CD14-positive monocyte (primary cell): ENCODE data around the gene SPAG17. TPM values are rescaled to one million over a fixed set of nuclear protein-coding genes. Genes with fewer than 3 reads are reported as not detected.

Experiments
- DNase-seq, 3 donors: peaks; one replicate each; pipeline ENCODE4 v3.0.0-alpha.2; 2011 to 2022
- H2AFZ ChIP-seq: 2 replicates; pipeline ENCODE4 v1.6.0; 2012; ENCODE audit warnings: mild to moderate bottlenecking, low read depth, low read length, inconsistent platforms; ENCODE audit not compliant: insufficient read depth, poor library complexity, severe bottlenecking
- H3K27ac ChIP-seq, 2 donors: 1 replicate in 1 of 2; 2 replicates in 1 of 2; pipeline ENCODE4 v1.5.1; 2012 to 2013; ENCODE audit warnings: low read length in 2 of 2, control low read depth in 1 of 2, inconsistent platforms in 1 of 2, low read depth in 1 of 2, mild to moderate bottlenecking in 1 of 2
- H3K27me3 ChIP-seq, 2 donors: one replicate each; pipeline versions ENCODE4 v1.6.0 to v1.6.1; 2011 to 2013; ENCODE audit warnings: low read length in 2 of 2; ENCODE audit not compliant: control insufficient read depth in 2 of 2, insufficient read depth in 2 of 2
- H3K36me3 ChIP-seq, 2 donors: replicated peaks in 1 of 2; 1 replicate in 1 of 2; 2 replicates in 1 of 2; pipeline versions ENCODE4 v1.5.1 to v1.6.1; 2012 to 2013; ENCODE audit warnings: low read length in 2 of 2, control low read depth in 1 of 2, inconsistent platforms in 1 of 2, mild to moderate bottlenecking in 1 of 2; ENCODE audit not compliant: insufficient read depth in 2 of 2, control insufficient read depth in 1 of 2
- H3K4me1 ChIP-seq, 2 donors: 1 replicate in 1 of 2; 2 replicates in 1 of 2; pipeline versions ENCODE4 v1.5.1 to v1.6.1; 2012 to 2013; ENCODE audit warnings: low read length in 2 of 2, control low read depth in 1 of 2, inconsistent platforms in 1 of 2, mild to moderate bottlenecking in 1 of 2, moderate library complexity in 1 of 2; ENCODE audit not compliant: insufficient read depth in 2 of 2, control insufficient read depth in 1 of 2
- H3K4me2 ChIP-seq: replicated peaks from 2 replicates; pipeline ENCODE3; 2012; ENCODE audit warnings: low read length, moderate library complexity, mild to moderate bottlenecking; ENCODE audit not compliant: poor library complexity, severe bottlenecking; ENCODE audit errors: extremely low read depth
- H3K4me3 ChIP-seq, 3 experiments: fragments of 200-600 bp in 1 of 3; sonication (generic) in 1 of 3; replicated peaks in 1 of 3; 1 replicate in 2 of 3; 2 replicates in 1 of 3; pipeline ENCODE4 v1.5.1; 2011 to 2013; ENCODE audit warnings: low read length in 3 of 3, mild to moderate bottlenecking in 3 of 3, control low read depth in 2 of 3, low read depth in 2 of 3, inconsistent platforms in 1 of 3, moderate library complexity in 1 of 3
- H3K79me2 ChIP-seq: 2 replicates; pipeline ENCODE4 v1.6.0; 2012; ENCODE audit warnings: mild to moderate bottlenecking, control low read depth, inconsistent platforms, low read length, moderate library complexity; ENCODE audit not compliant: insufficient read depth
- H3K9ac ChIP-seq: 2 replicates; pipeline ENCODE4 v1.6.0; 2017; ENCODE audit warnings: low read length, mild to moderate bottlenecking; ENCODE audit not compliant: insufficient read depth, poor library complexity, severe bottlenecking
- H3K9me3 ChIP-seq, 2 donors: replicated peaks in 1 of 2; 1 replicate in 1 of 2; 2 replicates in 1 of 2; pipeline versions ENCODE4 v1.5.1 to v1.6.1; 2012 to 2013; ENCODE audit warnings: low read length in 2 of 2, control low read depth in 1 of 2; ENCODE audit not compliant: control insufficient read depth in 1 of 2, insufficient read depth in 1 of 2
- H4K20me1 ChIP-seq: 2 replicates; pipeline ENCODE4 v1.6.0; 2012; ENCODE audit warnings: mild to moderate bottlenecking, low read length, control low read depth, moderate library complexity; ENCODE audit not compliant: insufficient read depth
- H3K27ac Mint-ChIP-seq, 7 donors: one replicate each; pipeline ENCODE4 v1.8.0; 2020; ENCODE audit warnings: mild to moderate bottlenecking in 7 of 7, mixed read lengths in 7 of 7, moderate library complexity in 6 of 7, inconsistent platforms in 2 of 7
- H3K27me3 Mint-ChIP-seq, 3 donors: one replicate each; pipeline ENCODE4 v1.8.0; 2021 to 2022; ENCODE audit warnings: low read depth in 3 of 3, mild to moderate bottlenecking in 3 of 3, mixed read lengths in 3 of 3, moderate library complexity in 3 of 3, inconsistent platforms in 1 of 3
- H3K36me3 Mint-ChIP-seq, 2 donors: one replicate each; pipeline ENCODE4 v1.8.0; 2020; ENCODE audit warnings: mixed read lengths in 2 of 2, inconsistent platforms in 1 of 2, mild to moderate bottlenecking in 1 of 2
- H3K4me1 Mint-ChIP-seq: one replicate; pipeline ENCODE4 v1.8.0; 2020; ENCODE audit warnings: mild to moderate bottlenecking, mixed read lengths
- H3K4me3 Mint-ChIP-seq, 2 donors: one replicate each; pipeline ENCODE4 v1.8.0; 2020; ENCODE audit warnings: mild to moderate bottlenecking in 2 of 2, mixed read lengths in 2 of 2, moderate library complexity in 1 of 2
- H3K9me3 Mint-ChIP-seq, 7 donors: one replicate each; pipeline ENCODE4 v1.8.0; 2020 to 2022; ENCODE audit warnings: mixed read lengths in 7 of 7, mild to moderate bottlenecking in 6 of 7, moderate library complexity in 6 of 7, inconsistent platforms in 2 of 7
- WGBS: methylation state at CpG from one replicate; pipeline ENCODE4 v1.1.5; 2013; ENCODE audit warnings: missing lambda C conversion rate; ENCODE audit not compliant: insufficient coverage; 5-methylcytosine and 5-hydroxymethylcytosine counted together
- intact Hi-C, 2 donors: fragments of 100-400 bp; cut with micrococcal nuclease; formaldehyde crosslinking; loops; one replicate each; pipeline versions ENCODE4 v1.15.0 to v1.15.1; 2023
- polyA plus RNA-seq, 3 donors: library from polyadenylated mRNA; depleted of rRNA in 1 of 3; unstranded in 2 of 3; stranded (reverse) in 1 of 3; fragments of 300-500 nt in 2 of 3; fragments of >200 nt in 1 of 3; fragmentation: Illumina TruSeq in 2 of 3; gene quantifications; 1 replicate in 2 of 3; 2 replicates in 1 of 3; pipeline ENCODE4 v1.2.3, GENCODE V29; 2012 to 2021
- TF ChIP-seq, protein P1 (sequence below): fragments of 200-600 bp; IDR thresholded peaks from one replicate; pipeline ENCODE4 v1.8.0; 2022; ENCODE audit warnings: antibody characterized with exemption, mild to moderate bottlenecking

Gene SPAG17
- polyA plus RNA-seq, 3 donors, result 0.26 to 0.87 (median 0.68) TPM

DNA sequence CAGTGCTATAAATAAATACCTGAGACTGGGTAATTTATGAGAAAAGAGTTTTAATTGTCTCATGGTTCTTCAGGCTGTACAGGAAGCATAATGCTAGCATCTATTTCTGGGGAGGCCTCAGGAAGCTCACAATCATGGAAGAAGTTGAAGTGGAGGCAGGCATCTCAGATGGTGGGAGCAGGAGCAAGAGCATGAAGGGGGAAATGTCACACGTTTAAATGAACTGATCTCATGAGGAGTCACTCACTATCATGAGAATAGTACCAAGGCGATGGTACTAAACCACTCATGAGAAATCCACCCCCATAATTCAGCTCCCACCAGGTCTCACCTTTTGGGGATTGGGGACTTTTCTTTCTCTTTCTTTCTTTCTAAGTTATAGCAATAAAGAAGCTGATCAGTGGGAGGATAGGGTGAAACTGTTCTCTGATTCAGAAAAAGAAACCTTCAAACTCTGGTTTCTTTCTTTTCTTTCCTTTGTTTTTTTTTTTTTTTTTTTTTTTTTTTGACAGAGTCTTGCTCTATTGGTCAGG, 17.1 kb upstream of the SPAG17 start:
- no peak overlapping the region for H3K27ac ChIP-seq
- no peak overlapping the region for H3K27ac Mint-ChIP-seq
- H4K20me1 ChIP-seq, result no peaks in the 10 kb centered on the region
- H2AFZ ChIP-seq, result no peak overlapping the region
- TF ChIP-seq, protein P1, sequence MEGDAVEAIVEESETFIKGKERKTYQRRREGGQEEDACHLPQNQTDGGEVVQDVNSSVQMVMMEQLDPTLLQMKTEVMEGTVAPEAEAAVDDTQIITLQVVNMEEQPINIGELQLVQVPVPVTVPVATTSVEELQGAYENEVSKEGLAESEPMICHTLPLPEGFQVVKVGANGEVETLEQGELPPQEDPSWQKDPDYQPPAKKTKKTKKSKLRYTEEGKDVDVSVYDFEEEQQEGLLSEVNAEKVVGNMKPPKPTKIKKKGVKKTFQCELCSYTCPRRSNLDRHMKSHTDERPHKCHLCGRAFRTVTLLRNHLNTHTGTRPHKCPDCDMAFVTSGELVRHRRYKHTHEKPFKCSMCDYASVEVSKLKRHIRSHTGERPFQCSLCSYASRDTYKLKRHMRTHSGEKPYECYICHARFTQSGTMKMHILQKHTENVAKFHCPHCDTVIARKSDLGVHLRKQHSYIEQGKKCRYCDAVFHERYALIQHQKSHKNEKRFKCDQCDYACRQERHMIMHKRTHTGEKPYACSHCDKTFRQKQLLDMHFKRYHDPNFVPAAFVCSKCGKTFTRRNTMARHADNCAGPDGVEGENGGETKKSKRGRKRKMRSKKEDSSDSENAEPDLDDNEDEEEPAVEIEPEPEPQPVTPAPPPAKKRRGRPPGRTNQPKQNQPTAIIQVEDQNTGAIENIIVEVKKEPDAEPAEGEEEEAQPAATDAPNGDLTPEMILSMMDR, result no peak
- no peaks in the 10 kb centered on the region for H3K36me3 Mint-ChIP-seq
- no peak for DNase-seq
- intact Hi-C loops, result no loop called here
- no CpG with 5 or more reads among the region's 2 CpGs for WGBS
- H3K4me3 ChIP-seq, result no peak overlapping the region
- H3K9ac ChIP-seq, result no peak overlapping the region
- peaks cover 0 to 2% (median 0%) of the 10 kb centered on the region in 3 donors for H3K27me3 Mint-ChIP-seq
- no peaks in the 10 kb centered on the region for H3K79me2 ChIP-seq
- peaks cover 0 to 3% (median 0%) of the 10 kb centered on the region in 7 donors for H3K9me3 Mint-ChIP-seq
- H3K4me1 ChIP-seq, result no peaks in the 10 kb centered on the region
- H3K4me2 ChIP-seq, result no peak overlapping the region
- H3K4me1 Mint-ChIP-seq, result no peaks in the 10 kb centered on the region
- H3K4me3 Mint-ChIP-seq, result no peak overlapping the region
- no peaks in the 10 kb centered on the region for H3K27me3 ChIP-seq
- no peaks in the 10 kb centered on the region for H3K9me3 ChIP-seq
- H3K36me3 ChIP-seq, result no peaks in the 10 kb centered on the region

DNA sequence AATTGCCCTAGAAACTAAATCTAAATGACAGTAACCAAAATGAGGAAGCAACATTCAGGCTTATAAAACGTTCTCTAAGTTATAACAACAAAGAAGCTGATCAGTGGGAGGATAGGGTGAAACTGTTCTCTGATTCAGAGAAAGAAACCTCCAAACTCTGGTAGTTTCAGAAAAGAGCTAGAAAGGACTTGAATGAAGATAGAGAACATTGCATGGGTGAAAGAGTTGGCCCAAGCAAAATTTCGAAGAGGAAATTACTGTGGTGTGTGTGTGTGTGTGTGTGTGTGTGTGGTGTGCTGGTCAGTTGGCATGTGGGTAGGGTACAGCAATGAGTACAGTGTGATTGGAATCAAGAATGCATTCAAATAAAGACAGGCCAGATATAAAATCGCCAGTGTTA, 16.5 kb upstream of the SPAG17 start:
- no peaks in the 10 kb centered on the region for H4K20me1 ChIP-seq
- DNase-seq, result no peak
- no peaks in the 10 kb centered on the region for H3K4me1 ChIP-seq
- no peaks in the 10 kb centered on the region for H3K9me3 ChIP-seq
- intact Hi-C loops, result no loop called here
- no peak overlapping the region for H2AFZ ChIP-seq
- no peaks in the 10 kb centered on the region for H3K79me2 ChIP-seq
- TF ChIP-seq, protein P1, result no peak
- H3K27ac ChIP-seq, result no peak overlapping the region
- no peak overlapping the region for H3K4me3 Mint-ChIP-seq
- H3K27me3 Mint-ChIP-seq, result peaks cover 0 to 2% (median 0%) of the 10 kb centered on the region in 3 donors
- peaks cover 0 to 6% (median 0%) of the 10 kb centered on the region in 7 donors for H3K9me3 Mint-ChIP-seq
- H3K27ac Mint-ChIP-seq, result no peak overlapping the region
- H3K27me3 ChIP-seq, result no peaks in the 10 kb centered on the region
- no peaks in the 10 kb centered on the region for H3K36me3 ChIP-seq
- no peak overlapping the region for H3K4me2 ChIP-seq
- H3K4me1 Mint-ChIP-seq, result no peaks in the 10 kb centered on the region
- WGBS, result 89% methylated on average over 1 of the region's 3 CpGs
- no peak overlapping the region for H3K4me3 ChIP-seq
- H3K36me3 Mint-ChIP-seq, result no peaks in the 10 kb centered on the region
- H3K9ac ChIP-seq, result no peak overlapping the region
